ENCODE data around the gene CHADL. TPM values are rescaled to one million over a fixed set of nuclear protein-coding genes. Genes with fewer than 3 reads are reported as not detected.

Gene CHADL
- total and polyA plus RNA-seq, 10 of the 15 experiments (the other 5 are each of a cell fraction or from before 2014, with no cell fraction given) = 0.24 TPM; not detected in 9

DNA sequence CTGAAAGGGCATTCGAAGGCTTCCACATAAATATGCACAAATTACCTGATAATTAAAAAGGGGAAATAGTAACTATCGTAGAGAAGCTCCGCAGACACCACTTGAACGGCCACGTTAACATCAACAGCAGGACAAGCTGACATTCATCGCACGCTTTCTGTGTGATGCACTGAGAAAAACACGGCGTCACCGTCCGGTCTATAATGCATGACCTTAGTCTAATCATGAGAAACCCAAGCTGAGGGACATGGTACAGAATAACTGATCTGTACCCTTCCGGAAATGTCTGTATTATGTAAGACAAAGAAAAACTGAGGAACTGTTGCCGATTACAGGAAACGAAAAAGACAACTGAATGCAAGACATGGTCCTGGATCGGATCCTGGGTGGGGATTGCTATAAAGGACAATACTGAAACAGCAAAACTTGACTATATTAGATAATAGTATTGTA is 45.9 kb upstream of the CHADL start (continued):
- TF ChIP-seq YY1 (IDR thresholded peaks at IDR 0.05; ENCODE audit: low read depth, low read length) (no peak), RBBP5 (conservative IDR thresholded peaks at IDR 0.05) (no peak), HDAC6 (IDR thresholded peaks at IDR 0.05; ENCODE audit: unreplicated experiment) (no peak), ETV6 (conservative IDR thresholded peaks at IDR 0.05 in 1 of 2, IDR thresholded peaks at IDR 0.05 in 1 of 2; ENCODE audit: borderline replicate concordance in 1 of 2, low read depth in 1 of 2) (peak in 1 of 2 experiments; percentile 25; a peak in 1 of 4 replicates), FOS (IDR thresholded peaks at IDR 0.05; ENCODE audit: borderline replicate concordance, extremely low read depth, insufficient read length) (no peak), MEF2B (IDR thresholded peaks at IDR 0.05; ENCODE audit: partially characterized antibody, poor library complexity, severe bottlenecking) (no peak), JUND (IDR thresholded peaks at IDR 0.05; ENCODE audit: low read depth, low read length) (no peak), ASH2L (IDR thresholded peaks at IDR 0.05; ENCODE audit: borderline replicate concordance, low read depth) (no peak), CBX5 (IDR thresholded peaks at IDR 0.05; ENCODE audit: low read depth) (no peak), CEBPB (IDR thresholded peaks at IDR 0.05; ENCODE audit: borderline replicate concordance in 1 of 2, low read depth in 2 of 2, low read length in 2 of 2) (no peak), CHD1 (IDR thresholded peaks at IDR 0.05; ENCODE audit: low read depth, low read length) (no peak)
- TF ChIP-seq, protein P1, sequence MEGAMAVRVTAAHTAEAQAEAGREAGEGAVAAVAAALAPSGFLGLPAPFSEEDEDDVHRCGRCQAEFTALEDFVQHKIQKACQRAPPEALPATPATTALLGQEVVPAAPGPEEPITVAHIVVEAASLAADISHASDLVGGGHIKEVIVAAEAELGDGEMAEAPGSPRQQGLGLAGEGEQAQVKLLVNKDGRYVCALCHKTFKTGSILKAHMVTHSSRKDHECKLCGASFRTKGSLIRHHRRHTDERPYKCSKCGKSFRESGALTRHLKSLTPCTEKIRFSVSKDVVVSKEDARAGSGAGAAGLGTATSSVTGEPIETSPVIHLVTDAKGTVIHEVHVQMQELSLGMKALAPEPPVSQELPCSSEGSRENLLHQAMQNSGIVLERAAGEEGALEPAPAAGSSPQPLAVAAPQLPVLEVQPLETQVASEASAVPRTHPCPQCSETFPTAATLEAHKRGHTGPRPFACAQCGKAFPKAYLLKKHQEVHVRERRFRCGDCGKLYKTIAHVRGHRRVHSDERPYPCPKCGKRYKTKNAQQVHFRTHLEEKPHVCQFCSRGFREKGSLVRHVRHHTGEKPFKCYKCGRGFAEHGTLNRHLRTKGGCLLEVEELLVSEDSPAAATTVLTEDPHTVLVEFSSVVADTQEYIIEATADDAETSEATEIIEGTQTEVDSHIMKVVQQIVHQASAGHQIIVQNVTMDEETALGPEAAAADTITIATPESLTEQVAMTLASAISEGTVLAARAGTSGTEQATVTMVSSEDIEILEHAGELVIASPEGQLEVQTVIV (IDR thresholded peaks at IDR 0.05; ENCODE audit: borderline replicate concordance, partially characterized antibody) = no peak
- TF ChIP-seq, protein P2, sequence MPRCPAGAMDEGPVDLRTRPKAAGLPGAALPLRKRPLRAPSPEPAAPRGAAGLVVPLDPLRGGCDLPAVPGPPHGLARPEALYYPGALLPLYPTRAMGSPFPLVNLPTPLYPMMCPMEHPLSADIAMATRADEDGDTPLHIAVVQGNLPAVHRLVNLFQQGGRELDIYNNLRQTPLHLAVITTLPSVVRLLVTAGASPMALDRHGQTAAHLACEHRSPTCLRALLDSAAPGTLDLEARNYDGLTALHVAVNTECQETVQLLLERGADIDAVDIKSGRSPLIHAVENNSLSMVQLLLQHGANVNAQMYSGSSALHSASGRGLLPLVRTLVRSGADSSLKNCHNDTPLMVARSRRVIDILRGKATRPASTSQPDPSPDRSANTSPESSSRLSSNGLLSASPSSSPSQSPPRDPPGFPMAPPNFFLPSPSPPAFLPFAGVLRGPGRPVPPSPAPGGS (IDR thresholded peaks at IDR 0.05; ENCODE audit: borderline replicate concordance, insufficient read depth, low read depth, low read length, poor library complexity, severe bottlenecking) = no peak
- TF ChIP-seq, protein P3, sequence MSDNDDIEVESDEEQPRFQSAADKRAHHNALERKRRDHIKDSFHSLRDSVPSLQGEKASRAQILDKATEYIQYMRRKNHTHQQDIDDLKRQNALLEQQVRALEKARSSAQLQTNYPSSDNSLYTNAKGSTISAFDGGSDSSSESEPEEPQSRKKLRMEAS (IDR thresholded peaks at IDR 0.05; ENCODE audit: low read depth, low read length) = no peak
- TF ChIP-seq, protein P4, sequence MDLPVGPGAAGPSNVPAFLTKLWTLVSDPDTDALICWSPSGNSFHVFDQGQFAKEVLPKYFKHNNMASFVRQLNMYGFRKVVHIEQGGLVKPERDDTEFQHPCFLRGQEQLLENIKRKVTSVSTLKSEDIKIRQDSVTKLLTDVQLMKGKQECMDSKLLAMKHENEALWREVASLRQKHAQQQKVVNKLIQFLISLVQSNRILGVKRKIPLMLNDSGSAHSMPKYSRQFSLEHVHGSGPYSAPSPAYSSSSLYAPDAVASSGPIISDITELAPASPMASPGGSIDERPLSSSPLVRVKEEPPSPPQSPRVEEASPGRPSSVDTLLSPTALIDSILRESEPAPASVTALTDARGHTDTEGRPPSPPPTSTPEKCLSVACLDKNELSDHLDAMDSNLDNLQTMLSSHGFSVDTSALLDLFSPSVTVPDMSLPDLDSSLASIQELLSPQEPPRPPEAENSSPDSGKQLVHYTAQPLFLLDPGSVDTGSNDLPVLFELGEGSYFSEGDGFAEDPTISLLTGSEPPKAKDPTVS (IDR thresholded peaks at IDR 0.05; ENCODE audit: low read depth, low read length) = no peak
- TF ChIP-seq, protein P5, sequence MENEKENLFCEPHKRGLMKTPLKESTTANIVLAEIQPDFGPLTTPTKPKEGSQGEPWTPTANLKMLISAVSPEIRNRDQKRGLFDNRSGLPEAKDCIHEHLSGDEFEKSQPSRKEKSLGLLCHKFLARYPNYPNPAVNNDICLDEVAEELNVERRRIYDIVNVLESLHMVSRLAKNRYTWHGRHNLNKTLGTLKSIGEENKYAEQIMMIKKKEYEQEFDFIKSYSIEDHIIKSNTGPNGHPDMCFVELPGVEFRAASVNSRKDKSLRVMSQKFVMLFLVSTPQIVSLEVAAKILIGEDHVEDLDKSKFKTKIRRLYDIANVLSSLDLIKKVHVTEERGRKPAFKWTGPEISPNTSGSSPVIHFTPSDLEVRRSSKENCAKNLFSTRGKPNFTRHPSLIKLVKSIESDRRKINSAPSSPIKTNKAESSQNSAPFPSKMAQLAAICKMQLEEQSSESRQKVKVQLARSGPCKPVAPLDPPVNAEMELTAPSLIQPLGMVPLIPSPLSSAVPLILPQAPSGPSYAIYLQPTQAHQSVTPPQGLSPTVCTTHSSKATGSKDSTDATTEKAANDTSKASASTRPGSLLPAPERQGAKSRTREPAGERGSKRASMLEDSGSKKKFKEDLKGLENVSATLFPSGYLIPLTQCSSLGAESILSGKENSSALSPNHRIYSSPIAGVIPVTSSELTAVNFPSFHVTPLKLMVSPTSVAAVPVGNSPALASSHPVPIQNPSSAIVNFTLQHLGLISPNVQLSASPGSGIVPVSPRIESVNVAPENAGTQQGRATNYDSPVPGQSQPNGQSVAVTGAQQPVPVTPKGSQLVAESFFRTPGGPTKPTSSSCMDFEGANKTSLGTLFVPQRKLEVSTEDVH (IDR thresholded peaks at IDR 0.05; ENCODE audit: low read depth, partially characterized antibody) = no peak
- TF ChIP-seq, protein P6, sequence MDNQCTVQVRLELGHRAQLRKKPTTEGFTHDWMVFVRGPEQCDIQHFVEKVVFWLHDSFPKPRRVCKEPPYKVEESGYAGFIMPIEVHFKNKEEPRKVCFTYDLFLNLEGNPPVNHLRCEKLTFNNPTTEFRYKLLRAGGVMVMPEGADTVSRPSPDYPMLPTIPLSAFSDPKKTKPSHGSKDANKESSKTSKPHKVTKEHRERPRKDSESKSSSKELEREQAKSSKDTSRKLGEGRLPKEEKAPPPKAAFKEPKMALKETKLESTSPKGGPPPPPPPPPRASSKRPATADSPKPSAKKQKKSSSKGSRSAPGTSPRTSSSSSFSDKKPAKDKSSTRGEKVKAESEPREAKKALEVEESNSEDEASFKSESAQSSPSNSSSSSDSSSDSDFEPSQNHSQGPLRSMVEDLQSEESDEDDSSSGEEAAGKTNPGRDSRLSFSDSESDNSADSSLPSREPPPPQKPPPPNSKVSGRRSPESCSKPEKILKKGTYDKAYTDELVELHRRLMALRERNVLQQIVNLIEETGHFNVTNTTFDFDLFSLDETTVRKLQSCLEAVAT (IDR thresholded peaks at IDR 0.05) = peak; percentile 44; the same call in 1 of the 2 replicates
- TF ChIP-seq, protein P7, sequence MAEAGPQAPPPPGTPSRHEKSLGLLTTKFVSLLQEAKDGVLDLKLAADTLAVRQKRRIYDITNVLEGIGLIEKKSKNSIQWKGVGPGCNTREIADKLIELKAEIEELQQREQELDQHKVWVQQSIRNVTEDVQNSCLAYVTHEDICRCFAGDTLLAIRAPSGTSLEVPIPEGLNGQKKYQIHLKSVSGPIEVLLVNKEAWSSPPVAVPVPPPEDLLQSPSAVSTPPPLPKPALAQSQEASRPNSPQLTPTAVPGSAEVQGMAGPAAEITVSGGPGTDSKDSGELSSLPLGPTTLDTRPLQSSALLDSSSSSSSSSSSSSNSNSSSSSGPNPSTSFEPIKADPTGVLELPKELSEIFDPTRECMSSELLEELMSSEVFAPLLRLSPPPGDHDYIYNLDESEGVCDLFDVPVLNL (IDR thresholded peaks at IDR 0.05; ENCODE audit: low read depth, low read length) = no peak
